Ovary (tissue), 9 donors: ENCODE data around the gene ZNF480. TPM values are rescaled to one million over a fixed set of nuclear protein-coding genes. Genes with fewer than 3 reads are reported as not detected.
"Not testable (repeated sequence)": the region's sequence is repeated elsewhere in the genome, so short reads cannot be mapped to it uniquely, and the experiment has no call there.

Source experiments
- DNase-seq, 5 donors: peaks; one replicate each; pipeline ENCODE4 v3.0.0-alpha.2; 2019 to 2020
- H3K27ac ChIP-seq, 2 donors: fragments of 200-600 bp; one replicate each; pipeline versions ENCODE4 v1.5.1 to v1.8.0; 2019 to 2022
- H3K27me3 ChIP-seq: fragments of 200-600 bp; one replicate; pipeline ENCODE4 v1.8.0; 2022
- H3K36me3 ChIP-seq: fragments of 200-600 bp; sonication (generic); one replicate; pipeline ENCODE4 v1.5.1; 2019
- H3K4me1 ChIP-seq: one replicate; pipeline ENCODE4 v1.8.1; 2013; ENCODE audit warnings: mild to moderate bottlenecking, moderate library complexity; ENCODE audit not compliant: insufficient read depth
- H3K4me3 ChIP-seq: fragments of 200-600 bp; sonication (generic); one replicate; pipeline ENCODE4 v1.5.1; 2017
- H3K9me3 ChIP-seq, 2 donors: fragments of 200-600 bp in 1 of 2; sonication (generic) in 1 of 2; one replicate each; pipeline versions ENCODE4 v1.5.1 to v1.8.1; 2013 to 2019; ENCODE audit warnings: mild to moderate bottlenecking in 1 of 2, moderate library complexity in 1 of 2
- CTCF ChIP-seq, 3 donors: fragments of 450-650 bp in 2 of 3; fragments of 200-600 bp in 1 of 3; IDR thresholded peaks; one replicate each; pipeline versions ENCODE4 v1.5.1 to v1.8.0; 2016 to 2022; ENCODE audit warnings: antibody characterized with exemption in 3 of 3, mild to moderate bottlenecking in 1 of 3
- EP300 ChIP-seq: sonication (generic); formaldehyde crosslinking; IDR thresholded peaks from one replicate; pipeline ENCODE4 v1.6.1; 2017; ENCODE audit warnings: antibody characterized with exemption
- POLR2A ChIP-seq: fragments of 450-650 bp; IDR thresholded peaks from one replicate; pipeline ENCODE4 v1.6.1; 2017; ENCODE audit warnings: antibody characterized with exemption, mild to moderate bottlenecking, moderate library complexity
- WGBS, 3 donors: extraction: QIAGEN DNeasy Blood & Tissue Kit in 1 of 3; methylation state at CpG; one replicate each; pipeline versions ENCODE4 v1.1.5 to v1.1.7; 2013 to 2017; 5-methylcytosine and 5-hydroxymethylcytosine counted together
- intact Hi-C, 4 donors: fragments of 100-400 bp; cut with DNase I; formaldehyde crosslinking; loops; one replicate each; pipeline versions ENCODE4 v1.11.0 to v1.15.1; 2022 to 2023
- polyA plus RNA-seq, 2 donors: library from polyadenylated mRNA; stranded (reverse); fragments of 200-250 nt in 1 of 2; fragments of 350-450 nt in 1 of 2; fragmentation: Illumina TruSeq in 1 of 2; extraction: RNeasy Lipid Tissue Mini Kit (QIAGEN cat#74804) in 1 of 2; gene quantifications; one replicate each; pipeline ENCODE4 v1.2.3, GENCODE V29; 2013 to 2014
- total RNA-seq, 7 donors: library from RNA; depleted of rRNA in 2 of 7; stranded (reverse); fragments of >200 nt in 2 of 7; fragmentation: NEBNext Ultra II Directional in 3 of 7; extraction: Animal tissue kit (Norgen Biotek cat#: 25700) in 3 of 7; gene quantifications; one replicate each; pipeline versions ENCODE4 v1.1.0 to v1.2.4, GENCODE V29; 2016 to 2023
- donor health status: DM: no; HTN: no; CAD: no; lungs with moderate emphysema.
- donor health status: DM: no; HTN: no; CAD: no.
- donor health status: Bipolar disorder and iron deficiency.
- donor health status: DM: yes; HTN: yes; CAD: no.
- donor health status: DM: no; HTN: no; CAD: no.
- donor health status: DM: yes; HTN: yes; CAD: no.

Gene ZNF480
- total and polyA plus RNA-seq, 9 donors = 4.5 to 16.8 (median 11.8) TPM

DNA sequence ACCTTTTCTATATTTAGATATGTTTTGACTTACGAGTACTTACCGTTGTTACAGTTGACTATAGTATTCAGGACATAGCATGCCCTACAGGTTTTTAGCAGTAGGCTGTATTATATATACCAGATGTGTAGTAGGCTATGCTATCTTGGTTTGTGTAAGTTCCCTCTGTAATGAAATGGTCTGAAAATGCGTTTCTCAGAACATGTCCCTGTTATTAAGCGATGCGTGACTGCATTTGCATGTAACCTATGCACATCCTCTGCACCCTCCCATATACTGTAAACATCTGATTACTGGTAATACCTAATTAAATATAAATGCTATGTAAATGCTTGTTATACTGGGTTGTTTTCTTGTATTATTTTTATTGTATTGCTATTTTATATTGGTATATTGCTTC is 21.0 kb upstream of the ZNF480 start:
- intact Hi-C loops = no loop called here
- WGBS, 3 donors = 85 to 94% (median 90%) methylated on average over 5 of the region's 5 CpGs

DNA sequence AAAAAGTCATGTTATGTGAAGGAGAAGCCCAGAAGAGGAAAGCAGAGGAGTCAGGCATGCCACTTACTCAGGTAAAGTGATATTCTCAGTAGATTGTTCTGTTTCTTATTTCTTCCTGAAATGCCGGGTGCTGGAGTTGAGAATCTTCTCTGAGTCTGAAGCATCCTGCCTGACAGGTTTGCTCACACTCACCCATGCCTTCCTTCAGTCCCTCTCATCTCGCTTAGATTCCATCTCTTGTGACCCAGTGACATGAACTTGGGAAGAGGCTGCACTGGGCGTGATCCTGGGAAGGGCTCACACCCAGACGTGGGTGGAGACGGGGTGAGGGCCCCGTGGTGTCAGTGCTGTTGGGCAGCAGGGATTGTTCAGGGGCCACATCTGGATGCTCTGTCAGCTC is 19.5 kb upstream of the ZNF480 start:
- Histone ChIP-seq H3K4me1 (peaks cover 7% of the 10 kb centered on the region), H3K27ac (no peak overlapping the region), H3K36me3 (no peaks in the 10 kb centered on the region), H3K4me3 (no peak overlapping the region), H3K27me3 (no peaks in the 10 kb centered on the region), H3K9me3 (no peaks in the 10 kb centered on the region)
- DNase-seq = no peak
- TF ChIP-seq EP300 (no peak), POLR2A (no peak), CTCF (IDR thresholded peaks at IDR 0.05) (no peak)
- WGBS, 3 donors = 90 to 93% (median 92%) methylated on average over 6 of the region's 6 CpGs
- intact Hi-C loops = no loop called here

More for the DNA sequence above, 21.0 kb upstream of the ZNF480 start:
- Histone ChIP-seq H3K9me3 (no peaks in the 10 kb centered on the region), H3K4me3 (no peak overlapping the region), H3K36me3 (no peaks in the 10 kb centered on the region), H3K27me3 (no peaks in the 10 kb centered on the region), H3K27ac (no peak overlapping the region), H3K4me1 (peaks cover 12% of the 10 kb centered on the region)
- TF ChIP-seq CTCF (IDR thresholded peaks at IDR 0.05) (no peak), EP300 (no peak), POLR2A (no peak)
- no peak for DNase-seq

- Histone ChIP-seq H3K36me3 (no peaks in the 10 kb centered on the region), H3K4me3 (no peak overlapping the region), H3K9me3 (no peaks in the 10 kb centered on the region), H3K4me1 (no peaks in the 10 kb centered on the region), H3K27me3 (no peaks in the 10 kb centered on the region), H3K27ac (no peak overlapping the region)
- no peak for DNase-seq
- TF ChIP-seq CTCF (IDR thresholded peaks at IDR 0.05) = no peak
- TF ChIP-seq POLR2A = no peak
- intact Hi-C loops = no loop called here
- WGBS, 3 donors = 72 to 75% (median 72%) methylated on average over 6 of the region's 6 CpGs
Observed at GRCh38 chr19:52286256-52286655, 10.7 kb upstream of the ZNF480 start.

DNA sequence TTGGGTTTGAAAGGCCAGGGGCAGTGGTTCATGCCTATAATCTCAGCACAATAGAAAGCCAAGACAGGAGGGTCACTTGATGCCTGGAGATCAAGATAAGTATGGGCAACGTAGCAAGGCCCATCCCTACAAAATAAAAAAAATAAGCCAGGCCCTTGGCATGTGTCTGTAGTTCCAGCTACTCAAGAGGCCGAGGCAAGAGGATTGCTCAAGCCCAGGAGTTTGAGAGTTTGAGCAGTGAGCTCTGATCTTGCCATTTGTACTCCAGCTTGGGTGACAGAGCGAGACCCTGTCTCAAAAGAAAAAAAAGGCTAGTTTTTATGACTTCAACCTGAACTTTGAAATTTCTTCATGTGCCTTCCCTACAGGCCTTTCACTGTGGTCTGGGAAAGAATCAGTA is 5.2 kb upstream of the ZNF480 start:
- intact Hi-C loops = no loop called here
- H3K4me3 ChIP-seq = no peak overlapping the region
- no peaks in the 10 kb centered on the region for H3K36me3 ChIP-seq
- no peak for DNase-seq
- WGBS, 3 donors = 92 to 94% (median 93%) methylated on average over 3 of the region's 3 CpGs
- TF ChIP-seq EP300 = no peak
- no peak for TF ChIP-seq POLR2A
- no peak for TF ChIP-seq CTCF (IDR thresholded peaks at IDR 0.05)
- no peaks in the 10 kb centered on the region for H3K9me3 ChIP-seq
- H3K27me3 ChIP-seq = no peaks in the 10 kb centered on the region
- no peak overlapping the region for H3K27ac ChIP-seq
- H3K4me1 ChIP-seq = peaks cover 2% of the 10 kb centered on the region

DNA sequence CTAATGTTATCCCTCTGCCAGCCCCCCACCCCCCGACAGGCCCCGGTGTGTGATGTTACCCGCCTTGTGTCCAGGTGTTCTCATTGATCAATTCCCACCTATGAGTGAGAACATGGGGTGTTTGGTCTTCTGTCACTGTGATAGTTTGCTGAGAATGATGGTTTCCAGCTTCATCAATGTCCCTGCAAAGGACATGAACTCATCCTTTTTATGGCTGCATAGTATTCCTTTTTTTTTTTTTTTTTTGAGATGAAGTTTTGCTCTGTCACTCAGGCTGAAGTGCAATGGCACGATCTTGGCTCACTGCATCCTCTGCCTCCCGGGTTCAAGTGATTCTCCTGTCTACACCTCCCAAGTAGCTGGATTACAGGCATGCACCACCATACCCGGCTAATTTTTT is 4.0 kb upstream of the ZNF480 start:
- H3K4me1 ChIP-seq, H3K4me3 ChIP-seq, H3K36me3 ChIP-seq, H3K9me3 ChIP-seq, H3K27ac ChIP-seq, intact Hi-C loops, DNase-seq, H3K27me3 ChIP-seq: not testable (repeated sequence)
- WGBS, 3 donors = 92 to 99% (median 97%) methylated on average over 6 of the region's 6 CpGs
